HUES64 (cell line): Measurements from ENCODE around the gene PIK3C2B.
"Not testable (repeated sequence)": the region's sequence is repeated elsewhere in the genome, so short reads cannot be mapped to it uniquely, and the experiment has no call there.

ENCODE experiments used
- H3K27ac ChIP-seq: 2 replicates; pipeline ENCODE4 v1.7.0; 2013; ENCODE audit warnings: low read depth, low read length, inconsistent platforms
- H3K27me3 ChIP-seq: 2 replicates; pipeline ENCODE4 v1.6.1; 2013; ENCODE audit warnings: mild to moderate bottlenecking, low read length; ENCODE audit not compliant: insufficient read depth
- H3K36me3 ChIP-seq: 2 replicates; pipeline ENCODE4 v1.6.1; 2013; ENCODE audit warnings: mild to moderate bottlenecking, low read length; ENCODE audit not compliant: insufficient read depth
- H3K4me1 ChIP-seq: 2 replicates; pipeline ENCODE4 v1.6.1; 2013; ENCODE audit warnings: mild to moderate bottlenecking, low read length, moderate library complexity; ENCODE audit not compliant: insufficient read depth
- H3K4me3 ChIP-seq: 2 replicates; pipeline ENCODE4 v1.5.1; 2013; ENCODE audit warnings: mild to moderate bottlenecking, low read length, moderate library complexity
- H3K9ac ChIP-seq: 2 replicates; pipeline ENCODE4 v1.6.1; 2013; ENCODE audit warnings: mild to moderate bottlenecking, low read depth, low read length
- H3K9me3 ChIP-seq: 2 replicates; pipeline ENCODE4 v1.6.1; 2013; ENCODE audit warnings: low read depth, low read length; ENCODE audit not compliant: insufficient read depth
- WGBS: fragments of 150-250, 120-280 bp; methylation state at CpG from one replicate; pipeline ENCODE4 v1.1.7; 2013; ENCODE audit warnings: missing lambda C conversion rate; 5-methylcytosine and 5-hydroxymethylcytosine counted together

PIK3C2B gene

DNA sequence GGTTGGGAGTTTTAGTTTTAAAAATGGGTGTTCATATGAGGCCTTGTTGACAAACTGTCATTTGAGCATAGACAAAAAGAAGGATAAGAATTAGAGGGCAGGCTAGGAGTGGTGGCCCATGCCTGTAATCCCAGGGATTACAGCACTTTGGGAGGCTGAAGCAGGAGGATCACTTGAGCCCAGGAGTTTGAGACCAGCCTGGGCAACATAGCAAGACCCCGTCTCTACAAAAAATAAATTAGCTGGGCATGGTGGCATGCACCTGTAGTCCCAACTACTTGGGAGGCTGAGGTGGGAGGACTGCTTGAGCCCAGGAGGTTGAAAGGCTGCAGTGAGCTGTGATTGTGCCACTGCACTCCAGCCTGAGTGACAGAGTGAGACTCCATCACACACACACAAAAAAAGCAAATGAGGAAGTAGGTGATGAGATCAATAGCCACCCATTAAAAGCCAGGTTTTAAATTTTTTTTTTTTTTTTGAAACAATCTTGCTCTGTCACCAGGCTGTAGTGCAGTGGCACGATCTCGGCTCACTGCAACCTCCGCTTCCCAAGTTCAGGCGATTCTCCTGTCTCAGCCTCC, 27.4 kb upstream of the PIK3C2B start:
- H3K36me3 ChIP-seq, result peaks cover 52% of the 10 kb centered on the region
- not testable (repeated sequence) for H3K27ac ChIP-seq, H3K4me1 ChIP-seq, H3K4me3 ChIP-seq, H3K9me3 ChIP-seq, H3K9ac ChIP-seq, H3K27me3 ChIP-seq
- WGBS, result 94% methylated on average over 5 of the region's 5 CpGs

DNA sequence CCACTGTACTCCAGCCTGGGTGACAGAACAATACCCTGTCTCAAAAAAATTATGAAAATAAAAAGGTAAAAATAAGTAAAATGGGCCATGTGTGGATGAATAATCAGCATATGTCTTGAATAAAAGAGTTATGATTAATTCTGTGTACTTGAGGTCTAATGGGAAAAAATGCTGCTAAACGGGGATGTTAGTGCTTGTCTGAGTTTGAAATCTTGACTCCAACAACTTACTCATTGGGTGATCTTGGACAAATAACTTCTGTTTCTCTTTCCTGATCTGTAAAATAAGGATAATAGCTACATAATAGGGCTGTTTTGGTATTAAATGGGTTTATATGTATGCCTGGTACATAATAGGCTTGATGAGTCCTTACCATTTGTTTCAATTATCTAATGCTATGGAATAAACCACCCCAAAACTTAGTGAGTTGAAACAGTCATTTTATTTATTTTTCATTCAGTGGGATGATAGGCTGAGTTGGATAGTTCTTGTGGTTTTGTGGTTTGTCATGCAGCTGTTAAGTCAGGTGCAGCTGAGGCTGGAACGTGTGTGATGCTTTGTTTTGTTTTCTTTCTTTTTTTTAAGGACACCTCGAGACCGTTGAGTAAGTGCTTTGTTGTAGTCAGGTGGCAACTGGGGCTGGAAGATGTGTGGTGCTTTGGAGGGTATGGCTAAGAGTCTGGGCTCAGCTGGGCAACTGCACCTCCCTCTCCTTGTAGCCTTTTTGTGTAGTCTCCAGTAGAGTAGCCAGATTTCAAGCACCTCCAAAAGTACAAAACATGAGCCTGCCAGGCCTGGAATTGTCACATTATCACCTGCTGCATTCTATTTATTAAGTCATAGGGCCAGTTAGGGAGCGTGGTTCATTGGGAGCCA, 26.5 kb upstream of the PIK3C2B start:
- H3K36me3 ChIP-seq, result peaks cover 42% of the 10 kb centered on the region
- no peak overlapping the region for H3K4me3 ChIP-seq
- 91% methylated on average over 5 of the region's 5 CpGs for WGBS
- H3K4me1 ChIP-seq, result no peaks in the 10 kb centered on the region
- no peak overlapping the region for H3K9ac ChIP-seq
- H3K27ac ChIP-seq, result no peak overlapping the region
- H3K27me3 ChIP-seq, result no peaks in the 10 kb centered on the region
- H3K9me3 ChIP-seq, result peaks cover 6% of the 10 kb centered on the region; the same call in 1 of the 2 replicates

DNA sequence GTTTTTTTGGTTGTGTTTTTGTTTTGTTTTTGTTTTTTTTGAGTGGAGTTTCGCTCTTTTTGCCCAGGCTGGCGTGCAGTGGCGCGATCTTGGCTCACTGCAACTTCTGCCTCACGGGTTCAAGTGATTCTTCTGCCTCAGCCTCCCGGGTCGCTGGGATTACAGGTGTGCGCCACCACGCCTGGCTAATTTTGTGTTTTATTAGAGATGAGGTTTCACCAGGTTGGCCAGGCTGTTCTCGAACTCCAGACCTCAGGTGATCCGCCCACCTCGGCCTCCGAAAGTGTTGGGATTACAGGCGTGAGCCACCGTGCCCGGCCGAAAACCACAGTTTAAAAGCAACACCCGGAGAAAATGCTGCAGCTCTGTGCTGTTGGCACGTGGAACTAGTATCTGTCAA, 22.8 kb upstream of the PIK3C2B start:
- 95% methylated on average over 19 of the region's 19 CpGs for WGBS
- H3K27me3 ChIP-seq, H3K27ac ChIP-seq, H3K9me3 ChIP-seq, H3K4me1 ChIP-seq: not testable (repeated sequence)
- peak overlapping the region; percentile 86 for H3K4me3 ChIP-seq
- H3K9ac ChIP-seq, result 0 out of 2 replicates have a peak overlapping the region, but pooled peaks have one; percentile 93
- peaks cover 15% of the 10 kb centered on the region for H3K36me3 ChIP-seq

DNA sequence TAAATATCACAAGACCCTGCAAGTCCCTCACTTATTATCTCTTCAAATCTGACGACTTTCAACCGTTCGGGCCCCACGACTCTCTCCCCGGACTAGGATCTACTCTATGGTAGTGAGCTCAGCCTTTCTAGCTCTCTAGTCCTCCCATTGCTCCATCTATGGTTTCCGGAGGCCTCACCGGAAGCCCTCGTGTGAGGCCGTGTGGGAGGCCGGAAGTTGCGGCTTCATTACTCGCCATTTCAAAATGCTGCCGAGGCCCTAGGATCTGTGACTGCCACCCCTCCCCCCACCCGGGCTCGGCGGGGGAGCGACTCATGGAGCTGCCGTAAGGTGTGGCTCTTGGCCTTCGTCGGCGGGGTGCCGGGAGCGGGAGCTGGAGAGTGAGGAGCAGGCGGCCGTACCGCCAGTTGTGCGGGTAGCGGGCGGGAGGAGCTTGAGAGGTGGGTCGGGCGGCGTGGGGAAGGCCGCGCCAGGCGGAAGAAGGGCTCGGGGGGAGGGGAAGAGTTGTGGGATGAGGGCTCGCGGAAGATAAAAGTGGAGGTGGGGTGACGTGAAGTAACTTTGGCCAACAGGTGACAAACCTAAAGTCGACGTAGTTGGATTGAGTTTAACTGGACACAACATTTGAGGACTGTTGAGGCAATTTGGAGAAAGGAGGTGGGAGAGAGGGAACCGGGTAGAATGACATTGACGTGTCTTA, 21.7 kb upstream of the PIK3C2B start, which contains the start of gene MDM4:
TSS of gene MDM4 (plus strand) at position 227 of the 700 bp plus-strand sequence. CDS start 9,113 bp downstream, outside the sequence.
- H3K9me3 ChIP-seq, result no peaks in the 10 kb centered on the region
- under 1% methylated on average over 43 of the region's 43 CpGs for WGBS
- H3K4me3 ChIP-seq, result peak within 1 kb of the TSS; percentile 86
- H3K36me3 ChIP-seq, result peaks cover 14% of the 10 kb centered on the region
- no peaks in the 10 kb centered on the region for H3K4me1 ChIP-seq
- H3K9ac ChIP-seq, result peak within 1 kb of the TSS; percentile 93
- peak within 1 kb of the TSS; percentile 98 for H3K27ac ChIP-seq
- no peaks in the 10 kb centered on the region for H3K27me3 ChIP-seq

DNA sequence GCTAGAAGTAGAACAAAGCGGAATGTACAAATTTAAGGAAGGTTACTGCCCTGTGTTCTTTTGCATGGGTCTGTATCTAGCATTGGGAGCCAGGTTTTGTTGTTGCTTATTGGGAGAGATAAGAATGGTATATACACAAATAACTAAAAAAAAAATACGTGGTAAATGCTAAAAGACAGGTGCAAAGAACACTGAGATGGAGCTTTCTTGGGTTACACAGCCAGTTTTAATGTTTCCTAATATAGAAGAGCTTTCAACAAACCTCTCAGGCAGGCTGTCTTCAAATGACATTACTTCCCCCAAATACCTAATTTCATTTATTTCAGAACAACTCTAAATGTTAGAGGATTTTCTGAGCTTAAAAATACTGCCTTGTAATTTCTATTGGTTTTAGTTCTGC, 20.2 kb upstream of the PIK3C2B start:
- WGBS, result 94% methylated on average over 1 of the region's 2 CpGs
- no peak overlapping the region for H3K9ac ChIP-seq
- no peaks in the 10 kb centered on the region for H3K4me1 ChIP-seq
- H3K9me3 ChIP-seq, result no peaks in the 10 kb centered on the region
- H3K4me3 ChIP-seq, result no peak overlapping the region
- no peaks in the 10 kb centered on the region for H3K27me3 ChIP-seq
- peaks cover 10% of the 10 kb centered on the region for H3K36me3 ChIP-seq
- H3K27ac ChIP-seq, result no peak overlapping the region

DNA sequence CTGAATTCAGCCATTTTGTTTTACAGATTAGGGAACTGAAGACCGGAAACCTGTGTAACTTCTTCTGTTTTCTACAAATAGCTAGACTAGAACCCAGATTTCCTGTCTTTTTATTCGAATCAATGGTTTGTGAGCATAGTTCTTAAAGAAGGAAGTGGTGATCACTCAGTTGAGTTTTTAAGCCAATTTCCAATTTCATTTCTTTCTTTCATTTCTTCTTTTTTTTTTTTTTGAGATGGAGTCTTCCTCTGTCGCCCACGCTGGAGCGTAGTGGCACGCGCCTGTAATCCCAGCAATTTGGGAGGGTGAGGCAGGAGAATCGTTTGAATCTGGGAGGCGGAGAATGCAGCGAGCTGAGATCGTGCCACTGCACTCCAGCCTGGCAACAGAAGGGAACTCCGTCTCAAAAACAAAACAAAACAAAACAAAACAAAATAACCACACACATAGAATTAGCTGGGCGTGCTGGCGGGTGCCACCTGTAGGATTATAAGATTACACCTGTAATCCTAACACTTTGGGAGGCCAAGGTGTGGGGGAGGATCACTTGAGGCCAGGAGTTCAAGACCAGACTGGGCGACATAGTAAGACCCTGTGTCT, 18.6 kb upstream of the PIK3C2B start:
- 87% methylated on average over 14 of the region's 15 CpGs for WGBS
- Histone ChIP-seq H3K9me3 (no peaks in the 10 kb centered on the region), H3K36me3 (peaks cover 4% of the 10 kb centered on the region; the same call in 1 of the 2 replicates), H3K4me1 (no peaks in the 10 kb centered on the region), H3K27ac (no peak overlapping the region), H3K27me3 (no peaks in the 10 kb centered on the region), H3K9ac (no peak overlapping the region), H3K4me3 (no peak overlapping the region)

DNA sequence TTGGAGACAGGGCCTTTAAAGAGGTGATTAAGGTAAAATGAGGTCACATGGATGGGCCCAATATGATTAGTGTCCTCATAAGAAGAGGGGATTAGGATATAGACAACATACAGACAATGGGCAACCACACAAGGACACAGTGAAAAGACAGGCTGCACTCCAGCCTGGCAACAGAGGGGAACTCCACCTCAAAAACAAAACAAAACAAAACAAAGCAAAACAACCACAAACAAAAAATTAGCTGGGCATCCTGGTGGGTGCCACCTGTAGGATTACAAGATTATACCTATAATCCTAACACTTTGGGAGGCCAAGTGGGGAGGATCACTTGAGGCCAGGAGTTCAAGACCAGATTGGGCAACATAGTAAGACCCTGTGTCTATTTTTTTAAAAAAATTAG, 16.8 kb upstream of the PIK3C2B start:
- H3K27ac ChIP-seq, result no peak overlapping the region
- no peaks in the 10 kb centered on the region for H3K9me3 ChIP-seq
- H3K27me3 ChIP-seq, result no peaks in the 10 kb centered on the region
- H3K9ac ChIP-seq, result no peak overlapping the region
- H3K4me1 ChIP-seq, result no peaks in the 10 kb centered on the region
- no peak overlapping the region for H3K4me3 ChIP-seq
- H3K36me3 ChIP-seq, result no peaks in the 10 kb centered on the region

DNA sequence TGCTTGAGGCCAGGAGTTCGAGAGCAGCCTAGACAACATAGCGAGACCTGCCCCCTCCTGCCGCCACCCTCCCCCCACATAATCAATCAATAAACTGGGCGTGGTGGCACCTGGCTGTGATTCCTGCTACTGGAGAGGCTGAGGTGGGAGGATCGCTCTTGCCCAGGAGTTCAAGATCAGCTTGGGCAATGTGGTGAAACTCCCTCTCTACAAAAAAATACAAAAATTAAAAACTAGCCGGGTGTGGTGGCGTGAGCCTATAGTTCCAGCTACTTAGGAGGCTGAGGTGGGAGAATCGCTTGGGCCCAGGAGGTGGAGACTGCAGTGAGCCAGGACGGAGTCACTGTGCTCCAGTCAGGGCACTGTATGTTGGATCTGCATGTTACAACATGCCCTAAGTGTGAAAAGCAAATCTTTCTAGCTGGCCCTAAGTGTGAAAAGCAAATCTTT, 14.6 kb upstream of the PIK3C2B start:
- no peaks in the 10 kb centered on the region for H3K36me3 ChIP-seq
- H3K27ac ChIP-seq, result no peak overlapping the region
- H3K9ac ChIP-seq, result no peak overlapping the region
- H3K9me3 ChIP-seq, result no peaks in the 10 kb centered on the region
- H3K4me3 ChIP-seq, result no peak overlapping the region
- H3K27me3 ChIP-seq, result no peaks in the 10 kb centered on the region
- H3K4me1 ChIP-seq, result no peaks in the 10 kb centered on the region
- WGBS, result 91% methylated on average over 9 of the region's 9 CpGs

DNA sequence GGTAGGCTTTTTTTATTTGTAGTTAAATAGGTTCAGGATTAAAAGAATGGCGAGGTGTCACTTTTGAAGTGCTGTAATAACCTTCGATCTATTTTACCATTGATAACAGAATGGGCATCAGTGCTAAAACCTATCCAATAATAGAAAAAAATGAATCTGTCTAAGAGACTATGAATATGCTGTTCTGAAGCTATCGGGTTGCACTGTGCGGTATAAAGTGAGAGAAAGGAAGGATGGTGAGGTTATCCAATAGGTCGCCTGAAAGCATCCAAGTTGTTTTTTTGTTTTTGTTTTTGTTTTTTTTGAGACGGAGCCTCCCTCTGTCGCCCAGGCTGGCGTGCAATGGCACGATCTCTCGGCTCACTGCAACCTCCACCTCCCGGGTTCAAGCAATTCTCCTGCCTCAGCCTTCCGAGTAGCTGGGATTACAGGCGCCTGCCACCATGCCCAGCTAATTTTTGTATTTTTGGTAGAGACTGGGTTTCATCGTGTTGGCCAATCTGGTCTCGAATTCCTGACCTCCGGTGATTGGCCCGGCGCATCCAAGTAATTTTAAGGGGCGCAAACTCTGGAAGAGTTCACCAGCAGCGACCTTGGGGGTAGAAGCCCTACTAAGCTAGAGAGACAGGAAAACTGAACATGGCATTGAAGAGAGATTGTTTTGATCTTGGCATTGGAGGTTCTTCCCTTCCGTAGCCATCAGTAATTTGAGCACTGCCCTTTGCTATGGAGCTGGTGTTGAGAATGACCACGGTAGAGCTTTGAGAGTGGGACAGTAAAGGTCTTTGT, 12.9 kb upstream of the PIK3C2B start:
- Histone ChIP-seq H3K4me1 (no peaks in the 10 kb centered on the region), H3K4me3 (peak overlapping the region; percentile 74), H3K36me3 (no peaks in the 10 kb centered on the region), H3K9ac (peak overlapping the region; percentile 92), H3K27me3 (no peaks in the 10 kb centered on the region), H3K27ac (peak overlapping the region; percentile 87), H3K9me3 (no peaks in the 10 kb centered on the region)
- under 1% methylated on average over 22 of the region's 22 CpGs for WGBS

DNA sequence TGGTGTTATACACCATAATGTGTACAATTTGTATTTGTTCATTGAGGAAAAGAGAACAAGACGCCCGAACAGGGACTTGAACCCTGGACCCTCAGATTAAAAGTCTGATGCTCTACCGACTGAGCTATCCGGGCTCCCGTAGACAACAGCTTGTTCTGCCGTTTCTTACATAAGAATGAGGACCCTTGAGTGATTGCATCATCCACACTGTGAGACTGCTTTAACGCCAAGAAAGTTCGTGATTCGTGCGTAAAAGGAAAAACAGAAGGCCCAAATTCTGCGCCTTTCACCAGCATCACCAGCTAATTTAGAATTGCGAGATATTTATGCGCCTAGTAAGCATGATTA, 12.3 kb upstream of the PIK3C2B start:
- Histone ChIP-seq H3K27ac (peak overlapping the region; percentile 87), H3K9ac (peak overlapping the region; percentile 92), H3K27me3 (no peaks in the 10 kb centered on the region), H3K4me3 (peak overlapping the region; percentile 74), H3K4me1 (no peaks in the 10 kb centered on the region), H3K36me3 (no peaks in the 10 kb centered on the region), H3K9me3 (no peaks in the 10 kb centered on the region)
- WGBS, result under 1% methylated on average over 13 of the region's 13 CpGs
